Stimulated activated CD8-positive, alpha-beta memory T cell treated with anti-CD3 and anti-CD28 coated beads, Interleukin-7, amount 100 ng/mL, for 48 hours (primary cell): ENCODE data around the gene SULT2A1.
"Not testable (repeated sequence)": the region's sequence is repeated elsewhere in the genome, so short reads cannot be mapped to it uniquely, and the experiment has no call there.

Experiments
- DNase-seq, 2 donors: peaks; one replicate each; pipeline ENCODE4 v3.0.0-alpha.2; 2020; ENCODE audit warnings: low read depth in 1 of 2; ENCODE audit errors: extremely low read depth in 1 of 2

Gene SULT2A1

GRCh38 chr19:47860602-47861297 lies 25.4 kb downstream of the SULT2A1 start:
- DNase-seq, result no peak

- not testable (repeated sequence) for DNase-seq
Measured at GRCh38 chr19:47859838-47860237, 26.3 kb downstream of the SULT2A1 start.

GRCh38 chr19:47858646-47859285 lies 27.3 kb downstream of the SULT2A1 start, which contains the start of gene TPRX2:
Gene TPRX2, plus strand, starts transcription at chr19:47859235. Its CDS starts 12 bp downstream, at chr19:47859247.
- not testable (repeated sequence) for DNase-seq

GRCh38 chr19:47858231-47858630 lies 27.9 kb downstream of the SULT2A1 start:
- DNase-seq, result not testable (repeated sequence)

- no peak for DNase-seq
Measured at GRCh38 chr19:47854459-47854858, 31.7 kb downstream of the SULT2A1 start.

- DNase-seq, result no peak
Measured at GRCh38 chr19:47853003-47853402, 33.1 kb downstream of the SULT2A1 start.

GRCh38 chr19:47848823-47849473 lies 37.2 kb downstream of the SULT2A1 start:
- peak in 1 of 2 donors; percentile 22 for DNase-seq

- DNase-seq, result no peak
Measured at GRCh38 chr19:47848425-47848822, 37.7 kb downstream of the SULT2A1 start.

GRCh38 chr19:47842941-47843340 lies 43.2 kb downstream of the SULT2A1 start:
- DNase-seq, result no peak

GRCh38 chr19:47839913-47840312 lies 46.2 kb downstream of the SULT2A1 start:
- no peak for DNase-seq

GRCh38 chr19:47839411-47839810 lies 46.7 kb downstream of the SULT2A1 start:
- no peak for DNase-seq

- no peak for DNase-seq
Measured at GRCh38 chr19:47836038-47836437, 50.1 kb downstream of the SULT2A1 start.

- no peak for DNase-seq
Measured at GRCh38 chr19:47832723-47833122, 53.4 kb downstream of the SULT2A1 start.

GRCh38 chr19:47826800-47827199 lies 59.3 kb downstream of the SULT2A1 start:
- no peak for DNase-seq

- DNase-seq, result no peak
Measured at GRCh38 chr19:47824396-47824795, 61.7 kb downstream of the SULT2A1 start.

- no peak for DNase-seq
Measured at GRCh38 chr19:47821460-47822020, 64.6 kb downstream of the SULT2A1 start, which contains the start of gene CRX. Gene CRX, plus strand, starts transcription at chr19:47821937. Its CDS starts 12,507 bp downstream, at chr19:47834444.
